GM12878 (cell line): ENCODE results near the gene PREX1. TPM values are rescaled to one million over a fixed set of nuclear protein-coding genes. Genes with fewer than 3 reads are reported as not detected.

ENCODE experiments used
- CHD4 ChIP-seq: fragments of 200-600 bp; sonication (generic); IDR thresholded peaks from 2 replicates; pipeline ENCODE4 v1.6.1; 2016; ENCODE audit warnings: mild to moderate bottlenecking
- ETV6 ChIP-seq, 2 experiments: fragments of 450-650 bp in 1 of 2; IDR thresholded peaks in 1 of 2; conservative IDR thresholded peaks in 1 of 2; 2 replicates each; pipeline ENCODE4 v1.6.1; 2014; ENCODE audit warnings: antibody characterized with exemption in 1 of 2, borderline replicate concordance in 1 of 2, low read depth in 1 of 2, mild to moderate bottlenecking in 1 of 2, moderate library complexity in 1 of 2
- HCFC1 ChIP-seq: fragments of 150-350 bp; IDR thresholded peaks from 2 replicates; pipeline ENCODE4 v1.6.1; 2014; ENCODE audit warnings: low read length
- IRF4 ChIP-seq: IDR thresholded peaks from 2 replicates; pipeline ENCODE4 v1.6.1; 2011; ENCODE audit warnings: low read depth, low read length
- KAT2A ChIP-seq: conservative IDR thresholded peaks from 2 replicates; pipeline ENCODE4 v1.6.1; 2011; ENCODE audit warnings: low read depth, low read length; ENCODE audit not compliant: control insufficient read depth
- KLF5 ChIP-seq: fragments of 450-650 bp; IDR thresholded peaks from 2 replicates; pipeline ENCODE4 v1.6.1; 2014; ENCODE audit warnings: mild to moderate bottlenecking; ENCODE audit not compliant: partially characterized antibody
- MEF2B ChIP-seq: fragments of 450-650 bp; IDR thresholded peaks from 2 replicates; pipeline ENCODE4 v1.6.1; 2018; ENCODE audit warnings: mild to moderate bottlenecking, moderate library complexity; ENCODE audit not compliant: partially characterized antibody, poor library complexity, severe bottlenecking
- NKRF ChIP-seq: fragments of 450-650 bp; conservative IDR thresholded peaks from 2 replicates; pipeline ENCODE4 v1.6.1; 2017; ENCODE audit warnings: mild to moderate bottlenecking, moderate library complexity
- NRF1 ChIP-seq: conservative IDR thresholded peaks from 2 replicates; pipeline ENCODE4 v1.6.1; 2011; ENCODE audit warnings: mild to moderate bottlenecking, low read depth, low read length, improper control_type of control experiment
- PML ChIP-seq: IDR thresholded peaks from 2 replicates; pipeline ENCODE4 v1.6.1; 2012; ENCODE audit warnings: low read length, inconsistent platforms
- RB1 ChIP-seq: fragments of 450-650 bp; formaldehyde crosslinking; IDR thresholded peaks from 2 replicates; pipeline ENCODE4 v1.6.1; 2017; ENCODE audit warnings: mild to moderate bottlenecking, borderline replicate concordance
- RCOR1 ChIP-seq: conservative IDR thresholded peaks from 2 replicates; pipeline ENCODE4 v1.6.1; 2012; ENCODE audit warnings: low read depth, low read length, improper control_type of control experiment
- RELB ChIP-seq: fragments of 450-650 bp; IDR thresholded peaks from 2 replicates; pipeline ENCODE4 v1.6.1; 2017; ENCODE audit warnings: low read depth, mild to moderate bottlenecking, moderate library complexity
- SIX5 ChIP-seq: IDR thresholded peaks from 2 replicates; pipeline ENCODE4 v1.6.1; 2011; ENCODE audit warnings: mild to moderate bottlenecking, low read depth, low read length, moderate library complexity; ENCODE audit not compliant: severe bottlenecking
- SPI1 ChIP-seq: IDR thresholded peaks from 2 replicates; pipeline ENCODE4 v1.6.1; 2011; ENCODE audit warnings: low read depth, mild to moderate bottlenecking, low read length, moderate library complexity, borderline replicate concordance; ENCODE audit not compliant: insufficient read depth
- SREBF1 ChIP-seq: IDR thresholded peaks from 2 replicates; pipeline ENCODE4 v1.6.1; 2012; ENCODE audit warnings: mild to moderate bottlenecking, low read length
- TCF3 ChIP-seq: IDR thresholded peaks from 2 replicates; pipeline ENCODE4 v1.6.1; 2012; ENCODE audit warnings: low read depth, mild to moderate bottlenecking, low read length, borderline replicate concordance; ENCODE audit not compliant: insufficient read depth
- TCF7 ChIP-seq: IDR thresholded peaks from 2 replicates; pipeline ENCODE4 v1.6.1; 2014; ENCODE audit warnings: antibody characterized with exemption, borderline replicate concordance
- ZBTB40 ChIP-seq: fragments of 450-650 bp; IDR thresholded peaks from 2 replicates; pipeline ENCODE4 v1.6.1; 2016; ENCODE audit warnings: mild to moderate bottlenecking, moderate library complexity, borderline replicate concordance
- ZNF384 ChIP-seq: IDR thresholded peaks from 2 replicates; pipeline ENCODE4 v1.6.1; 2012; ENCODE audit warnings: low read depth, mild to moderate bottlenecking, low read length, improper control_type of control experiment, borderline replicate concordance
- polyA plus RNA-seq, 11 experiments: library from polyadenylated mRNA; depleted of rRNA in 4 of 11; unstranded in 6 of 11; stranded (reverse) in 5 of 11; fragments of >200 nt; fragmentation: Nextera tagmentation in 4 of 11; fragmentation: Illumina TruSeq in 1 of 11; extraction: Ambion mirVana in 4 of 11; extraction: Trizol in 1 of 11; gene quantifications; 1 replicate in 1 of 11; 2 replicates in 10 of 11; pipeline versions ENCODE4 v1.2.1 to v1.2.3, GENCODE V29; 2011 to 2016; ENCODE audit warnings: inconsistent platforms in 2 of 11, missing spikeins in 2 of 11, low read depth in 1 of 11
- total RNA-seq, 4 experiments: library from RNA; depleted of rRNA in 3 of 4; stranded (reverse); fragments of >200 nt in 3 of 4; fragmentation: Illumina TruSeq in 1 of 4; extraction: Trizol in 1 of 4; gene quantifications; 2 replicates each; pipeline versions ENCODE4 v1.2.1 to v1.2.3, GENCODE V29; 2013 to 2021
- TF ChIP-seq, protein P1 (sequence below): IDR thresholded peaks from 2 replicates; pipeline ENCODE4 v1.6.1; 2011; ENCODE audit warnings: borderline replicate concordance, low read depth, mild to moderate bottlenecking, moderate library complexity, low read length; ENCODE audit not compliant: insufficient read depth, poor library complexity, severe bottlenecking

Gene PREX1
- total and polyA plus RNA-seq, 10 of the 15 experiments (the other 5 are each of a cell fraction or from before 2014, with no cell fraction given), result 2.6 to 114 (median 38.9) TPM

DNA sequence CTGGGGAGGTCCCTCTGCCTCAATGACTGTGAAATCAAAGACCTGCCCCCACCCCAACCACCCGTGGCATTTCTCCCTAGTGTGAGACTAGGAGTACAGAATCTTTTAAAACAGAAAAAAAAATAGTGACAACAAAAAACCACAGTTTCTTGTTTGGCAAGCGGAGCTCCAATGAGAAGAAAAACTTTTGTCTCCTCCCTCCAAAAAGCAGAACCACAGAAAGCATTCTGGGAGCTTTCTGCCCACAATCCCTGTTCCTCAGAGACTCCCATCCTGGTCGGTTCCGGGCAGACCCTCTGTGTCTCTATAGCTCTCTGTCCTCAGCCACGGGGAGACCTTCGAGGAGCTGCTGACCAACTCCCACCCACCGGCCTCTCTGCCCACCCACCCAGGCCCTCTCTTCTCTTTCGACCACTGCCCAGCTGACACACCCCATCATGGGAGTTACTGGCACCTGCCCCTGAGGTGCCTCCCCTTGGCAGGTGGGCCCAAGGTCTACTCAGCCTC is 4.9 kb downstream of the PREX1 start (continued):
- TF ChIP-seq, protein P1, sequence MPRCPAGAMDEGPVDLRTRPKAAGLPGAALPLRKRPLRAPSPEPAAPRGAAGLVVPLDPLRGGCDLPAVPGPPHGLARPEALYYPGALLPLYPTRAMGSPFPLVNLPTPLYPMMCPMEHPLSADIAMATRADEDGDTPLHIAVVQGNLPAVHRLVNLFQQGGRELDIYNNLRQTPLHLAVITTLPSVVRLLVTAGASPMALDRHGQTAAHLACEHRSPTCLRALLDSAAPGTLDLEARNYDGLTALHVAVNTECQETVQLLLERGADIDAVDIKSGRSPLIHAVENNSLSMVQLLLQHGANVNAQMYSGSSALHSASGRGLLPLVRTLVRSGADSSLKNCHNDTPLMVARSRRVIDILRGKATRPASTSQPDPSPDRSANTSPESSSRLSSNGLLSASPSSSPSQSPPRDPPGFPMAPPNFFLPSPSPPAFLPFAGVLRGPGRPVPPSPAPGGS, result no peak
- no peak for TF ChIP-seq KLF5
- TF ChIP-seq ZBTB40, result no peak
- TF ChIP-seq SREBF1, result no peak
- TF ChIP-seq ZNF384, result peak; percentile 68; the same call in 1 of the 2 replicates
- TF ChIP-seq RELB, result peak; percentile 53; the same call in 1 of the 2 replicates
- TF ChIP-seq KAT2A, result no peak
- TF ChIP-seq SIX5, result no peak
- no peak for TF ChIP-seq RB1
- no peak for TF ChIP-seq CHD4
- TF ChIP-seq ETV6 (conservative IDR thresholded peaks at IDR 0.05 in 1 of 2, IDR thresholded peaks at IDR 0.05 in 1 of 2; ENCODE audit: borderline replicate concordance in 1 of 2, low read depth in 1 of 2), result no peak
- no peak for TF ChIP-seq NRF1
- TF ChIP-seq NKRF, result no peak
- no peak for TF ChIP-seq MEF2B
- 0 out of 2 replicates have a peak, but pooled peaks have one; percentile 56 for TF ChIP-seq RCOR1
- TF ChIP-seq IRF4, result no peak
- no peak for TF ChIP-seq TCF7
- TF ChIP-seq PML, result no peak
- TF ChIP-seq HCFC1, result no peak
- TF ChIP-seq TCF3, result no peak
- TF ChIP-seq SPI1, result peak; percentile 42; the same call in 1 of the 2 replicates
